Glomerular endothelial cell (primary cell): ENCODE data around the gene ACOX3. TPM values are rescaled to one million over a fixed set of nuclear protein-coding genes. Genes with fewer than 3 reads are reported as not detected.

Source experiments
- DNase-seq: peaks from one replicate; pipeline ENCODE4 v3.0.0-alpha.2; 2011; ENCODE audit warnings: low read depth, low spot score; ENCODE audit errors: extremely low read depth
- total RNA-seq: library from RNA; depleted of rRNA; stranded (reverse); fragments of >200 nt; gene quantifications from 2 replicates; pipeline ENCODE4 v1.2.3, GENCODE V29; 2015

Gene ACOX3
- total RNA-seq, 1 donor from 2014 or later = 31.5 TPM

DNA sequence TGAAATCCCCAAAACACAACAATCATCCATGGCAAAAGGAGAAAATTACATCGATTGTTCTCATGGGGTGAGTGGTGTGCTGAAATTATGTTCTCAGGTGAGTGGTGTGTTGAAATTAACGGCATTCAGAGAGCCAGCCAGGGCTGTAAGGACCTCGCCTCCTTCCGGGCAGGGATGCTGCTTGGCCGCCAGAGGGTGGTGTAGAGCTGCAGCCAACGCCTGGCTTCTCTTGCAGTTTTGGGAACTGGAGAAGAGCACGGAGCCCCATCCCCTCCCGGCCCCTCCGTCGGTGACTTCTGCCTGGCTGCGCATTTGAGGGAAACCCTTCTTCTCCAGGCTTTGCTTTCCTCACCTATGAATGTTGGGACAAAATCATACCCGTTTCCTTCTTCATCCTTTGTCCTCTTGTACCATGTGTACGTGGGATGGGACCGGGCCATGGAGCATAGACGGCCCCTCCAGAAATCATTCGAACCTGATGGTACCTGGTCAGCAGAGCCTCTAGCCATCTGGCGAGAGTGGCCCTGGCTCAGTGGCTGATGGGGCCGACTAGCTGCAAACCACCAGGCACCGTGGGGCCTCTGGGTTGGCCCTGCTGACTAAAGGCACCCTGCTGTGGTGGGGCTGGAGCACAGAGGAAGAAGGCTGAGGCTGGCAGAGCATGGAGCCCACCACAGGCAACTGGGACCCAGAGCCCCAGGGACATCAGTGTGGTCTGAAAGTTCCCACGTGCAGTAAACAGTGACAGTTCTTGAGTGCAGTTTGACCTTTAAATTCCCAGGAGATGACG is 28.4 kb upstream of the ACOX3 start:
- DNase-seq = no peak

DNA sequence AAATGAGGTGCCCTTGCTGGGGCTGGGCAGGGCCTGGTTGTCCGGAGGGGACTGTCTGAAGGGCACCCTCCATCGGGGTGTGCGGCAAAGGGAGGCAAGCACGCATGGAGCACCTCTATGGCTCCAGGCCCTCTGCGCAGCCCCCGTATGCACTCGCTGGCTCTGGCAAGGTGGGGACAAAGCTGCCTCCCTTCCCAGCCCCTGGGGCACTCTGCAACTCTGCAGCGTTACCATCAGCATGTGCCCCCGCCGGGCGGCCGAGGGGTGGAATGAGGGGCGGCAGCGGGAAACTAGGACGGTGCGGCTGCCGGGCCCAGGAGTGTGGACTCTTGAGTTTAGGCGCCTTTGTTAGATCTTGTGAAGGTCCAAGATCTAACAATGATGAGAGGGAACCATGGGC is 26.5 kb upstream of the ACOX3 start:
- no peak for DNase-seq

DNA sequence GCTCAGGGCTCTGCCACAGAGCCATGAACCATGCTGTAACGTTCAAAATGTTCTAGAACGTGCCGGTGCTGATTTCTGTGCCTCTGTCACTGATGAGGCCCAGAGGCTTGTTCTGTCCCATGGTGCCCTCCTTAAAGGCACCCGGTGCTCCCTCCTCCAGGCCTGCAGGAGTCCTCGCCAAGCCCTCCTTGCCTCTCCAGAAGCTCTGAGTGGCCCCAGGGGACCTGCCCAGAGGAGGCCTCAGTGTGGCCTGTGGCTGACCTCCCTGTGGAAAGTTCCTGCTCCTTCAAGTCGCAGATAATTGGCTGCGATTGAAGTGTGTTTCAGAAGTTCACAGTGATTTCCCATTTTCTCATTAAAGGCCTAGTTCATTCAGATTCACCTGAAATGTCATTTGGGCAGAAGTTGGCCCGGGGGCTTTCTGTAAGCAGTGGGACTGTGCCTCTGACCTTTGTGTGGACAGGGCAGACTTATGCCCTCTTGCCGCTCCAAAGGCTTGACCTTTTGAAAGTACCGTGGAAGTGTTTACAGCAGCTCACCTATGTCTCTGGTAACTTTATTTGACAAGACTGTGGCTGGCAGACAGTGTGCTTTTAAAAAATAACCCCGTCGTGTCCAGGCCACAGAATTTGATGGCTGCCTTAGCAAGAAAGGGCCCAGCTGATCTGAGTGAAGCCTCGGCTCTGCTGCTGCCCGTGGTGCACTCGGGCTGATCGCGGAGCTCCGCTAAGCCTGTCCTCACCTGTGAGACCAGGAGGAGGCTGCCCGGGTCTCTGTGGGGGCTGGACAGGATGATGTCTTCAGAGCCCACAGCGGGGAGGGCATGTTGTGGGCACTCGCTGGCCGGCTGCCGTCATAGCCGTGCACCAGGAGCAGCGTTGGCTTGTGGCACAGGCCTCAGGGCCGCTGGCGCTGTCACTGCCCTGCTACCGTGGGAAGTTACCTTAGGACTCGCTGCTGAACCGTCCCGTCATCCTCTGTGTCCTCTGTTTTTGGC is 25.4 kb upstream of the ACOX3 start:
- no peak for DNase-seq

DNA sequence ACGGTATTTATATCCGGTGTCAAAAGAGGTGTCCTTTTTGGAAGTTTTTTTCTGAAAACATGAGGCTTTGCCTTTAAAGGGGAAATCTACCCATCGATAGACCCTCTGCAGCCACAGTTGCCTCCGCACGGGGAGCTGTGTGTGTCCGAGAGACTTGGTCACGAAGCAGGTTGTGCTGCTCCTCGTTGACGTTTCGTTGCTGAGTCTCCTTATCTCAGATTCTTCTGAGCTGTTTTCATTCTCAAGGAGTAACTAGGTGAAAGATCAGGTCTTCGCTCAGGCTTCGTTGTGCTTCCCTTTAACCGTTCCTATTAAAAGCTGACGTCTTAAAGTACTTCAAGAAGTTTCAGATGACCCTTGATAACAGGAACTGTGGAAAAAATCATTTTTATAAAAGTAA is 23.9 kb upstream of the ACOX3 start:
- no peak for DNase-seq

DNA sequence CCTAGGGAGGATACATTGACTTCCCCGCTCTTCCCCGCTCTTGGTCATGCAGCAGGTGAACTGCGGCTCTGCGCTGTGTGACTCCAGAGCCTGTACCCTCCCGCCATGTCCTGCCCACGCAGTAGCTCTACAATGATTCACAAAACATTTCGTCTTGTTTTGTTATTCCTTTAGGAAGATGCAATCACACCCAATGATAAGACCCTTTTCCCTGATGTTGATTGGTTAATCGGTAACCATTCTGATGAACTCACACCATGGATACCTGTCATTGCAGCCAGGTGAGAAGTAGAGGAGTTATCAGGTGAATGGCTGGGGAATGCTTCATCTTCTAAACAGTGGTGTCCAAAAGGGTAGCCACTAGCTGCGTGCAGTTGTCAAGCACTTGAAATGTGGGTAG is 23.3 kb upstream of the ACOX3 start:
- DNase-seq = no peak

DNA sequence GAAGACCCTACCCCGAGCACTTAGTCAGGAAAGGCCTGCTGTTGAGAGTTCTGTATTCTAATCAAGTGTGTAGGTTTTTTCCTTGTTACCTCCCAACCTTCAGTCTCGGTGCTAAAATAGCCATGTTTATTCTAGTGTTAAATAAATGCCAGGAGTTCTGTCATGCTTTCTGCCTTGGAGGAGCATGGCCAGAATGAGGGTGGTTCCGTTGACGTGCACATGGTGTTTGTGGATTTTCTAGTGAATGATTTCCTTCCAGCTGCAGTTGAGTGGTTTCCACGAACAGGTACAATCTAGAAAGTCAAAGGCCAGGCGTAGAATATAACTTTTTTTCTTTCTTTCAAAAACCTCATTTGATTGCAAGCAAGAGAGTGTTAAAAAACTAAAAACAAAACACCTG is 21.1 kb upstream of the ACOX3 start:
- DNase-seq = no peak

GRCh38 chr4:8461086-8461485 is 20.6 kb upstream of the ACOX3 start:
- DNase-seq = no peak

DNA sequence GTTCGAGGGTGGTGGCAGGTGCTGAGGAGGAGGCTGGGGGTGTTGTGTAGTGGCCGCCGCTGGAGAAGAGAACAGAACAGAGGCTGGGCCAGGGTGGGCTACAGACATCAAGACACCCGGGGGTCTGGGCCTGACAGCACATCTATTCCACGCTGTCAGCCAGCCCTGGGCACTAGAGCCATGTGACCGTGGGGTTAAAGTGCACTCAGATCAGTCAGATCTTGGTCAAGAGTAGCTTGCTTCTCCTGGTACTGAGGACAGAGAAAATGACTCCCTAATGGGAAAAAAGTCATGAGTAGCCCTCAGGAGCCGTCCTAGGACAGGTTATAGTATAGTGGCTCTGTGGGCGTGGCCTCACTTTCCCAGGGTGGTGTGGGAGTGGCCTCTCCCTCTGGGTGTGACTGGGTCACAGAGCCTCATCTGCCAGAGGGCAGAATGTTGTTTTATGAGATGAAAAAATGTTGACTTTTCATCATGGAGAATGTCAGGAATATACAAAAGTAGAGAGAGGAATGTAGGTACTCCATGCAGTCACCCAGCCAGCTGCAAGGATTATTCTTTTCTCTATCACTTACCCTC is 19.4 kb upstream of the ACOX3 start:
- DNase-seq = no peak

DNA sequence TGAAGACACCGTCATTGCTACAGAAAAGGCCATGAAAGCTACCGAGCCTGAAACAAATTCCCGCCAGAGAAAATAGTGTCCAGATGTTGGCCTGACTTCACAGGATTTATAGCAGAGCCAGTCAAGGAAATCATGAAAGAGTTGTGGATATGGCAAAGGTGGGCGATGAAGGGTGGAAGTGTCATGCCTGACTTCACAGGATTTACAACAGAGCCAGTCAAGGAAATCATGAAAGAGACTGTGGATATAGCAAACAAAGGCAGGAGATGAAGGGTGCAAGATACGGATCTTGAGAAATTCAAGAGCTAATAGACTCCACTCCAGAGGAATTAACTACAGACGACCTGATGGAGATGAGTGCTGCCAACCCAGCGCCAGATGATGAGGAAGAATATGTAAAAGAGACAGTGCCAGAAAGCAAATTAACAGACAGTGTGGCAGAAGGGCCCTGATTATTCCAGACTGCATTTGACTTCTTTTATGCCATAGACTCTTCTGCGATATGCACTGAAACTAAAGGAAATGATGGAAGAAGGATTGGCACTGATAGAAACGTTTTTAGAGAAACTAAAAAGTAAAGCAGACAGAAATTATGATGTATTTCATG is 17.2 kb upstream of the ACOX3 start:
- no peak for DNase-seq

DNA sequence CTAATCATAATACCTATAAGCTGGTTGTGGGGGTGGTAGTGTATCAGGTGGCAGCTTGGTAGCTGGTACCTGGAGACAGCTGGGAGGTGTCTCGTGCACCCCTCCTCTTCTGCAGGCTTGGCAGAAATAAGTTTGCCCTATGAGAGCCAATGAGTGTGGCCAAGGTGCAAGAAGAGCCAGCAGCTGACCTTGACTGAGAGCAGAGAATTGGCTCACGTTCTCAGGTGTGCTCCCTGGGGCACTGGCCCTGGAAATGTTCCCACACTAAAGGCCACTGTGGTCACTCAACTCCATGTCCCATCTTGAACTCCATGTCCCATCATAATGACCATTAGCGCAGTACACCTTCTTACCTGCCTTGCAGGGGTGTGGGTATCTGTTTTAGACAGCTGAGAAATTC is 13.4 kb upstream of the ACOX3 start:
- no peak for DNase-seq

DNA sequence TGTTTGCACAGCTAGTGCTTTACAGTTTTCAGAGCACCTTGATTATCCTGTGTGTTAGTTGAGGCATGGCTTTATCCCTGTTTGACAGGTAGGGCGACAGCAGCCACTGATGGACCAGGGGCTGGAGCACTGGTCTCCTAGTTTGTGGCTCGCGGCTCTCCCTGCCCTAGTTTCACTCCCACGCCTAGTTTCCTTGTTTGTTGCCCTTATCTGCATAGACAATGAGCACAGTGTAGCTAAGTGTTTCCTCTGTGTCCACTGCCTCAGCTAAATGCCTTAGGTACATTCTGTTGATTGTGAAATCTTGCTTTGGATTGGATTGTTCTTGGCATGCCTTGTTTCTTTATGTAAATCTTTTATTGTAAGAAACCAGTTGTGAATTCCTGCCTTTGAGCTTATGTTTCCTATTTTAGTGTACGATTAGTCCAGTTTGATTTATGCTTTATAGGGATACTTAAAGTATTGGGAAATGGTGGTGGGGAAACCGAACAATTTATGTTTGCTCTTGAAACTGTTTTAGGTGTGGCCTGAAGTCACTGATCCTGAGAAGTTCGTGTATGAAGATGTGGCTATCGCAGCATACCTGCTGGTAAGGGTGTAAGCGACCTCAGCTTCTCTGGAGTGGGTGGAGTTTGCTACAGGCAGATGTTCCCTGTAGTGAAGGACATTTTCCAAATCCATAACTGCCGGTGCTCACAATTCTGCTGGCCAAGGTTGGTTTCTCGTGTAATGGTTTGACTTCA is 11.1 kb upstream of the ACOX3 start:
- DNase-seq = no peak

DNA sequence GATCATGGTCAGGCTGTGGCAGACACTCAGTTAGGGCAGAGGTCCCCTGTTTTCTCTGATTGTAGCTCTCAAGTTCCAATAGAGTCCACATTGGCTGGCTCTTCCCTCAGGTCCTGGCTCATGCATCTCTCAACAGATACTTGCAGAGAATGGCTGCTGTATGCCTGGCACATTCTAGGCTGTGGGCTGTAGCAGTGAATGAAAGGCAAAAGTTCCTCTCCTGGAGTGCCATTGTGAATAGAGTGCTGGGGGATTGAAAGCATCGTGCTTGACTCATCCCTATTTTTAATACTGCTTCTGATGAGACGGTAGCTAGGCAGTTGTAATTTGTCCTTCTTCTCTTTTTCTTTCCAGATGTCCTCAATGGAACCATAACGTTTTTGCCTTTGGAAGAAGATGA is 5.6 kb upstream of the ACOX3 start:
- DNase-seq = no peak

DNA sequence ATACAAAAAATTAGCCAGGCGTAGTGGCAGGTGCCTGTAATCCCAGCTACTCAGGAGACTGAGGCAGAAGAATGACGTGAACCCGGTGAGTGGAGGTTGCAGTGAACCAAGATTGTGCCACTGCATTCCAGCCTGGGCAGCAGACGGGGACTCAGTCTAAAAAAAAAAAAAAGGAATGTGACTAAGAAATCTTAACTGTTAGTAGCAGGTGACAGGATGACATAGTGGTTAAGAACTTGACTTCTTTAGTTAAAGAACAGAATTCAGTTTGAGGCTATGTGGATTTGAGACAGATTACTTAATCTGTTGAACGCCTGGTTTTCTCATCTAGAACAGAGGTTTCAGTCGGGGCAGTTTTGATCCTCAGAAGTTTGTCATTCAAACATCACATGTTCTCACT is 3.3 kb upstream of the ACOX3 start:
- DNase-seq = no peak

GRCh38 chr4:8442596-8443358 is 2.3 kb upstream of the ACOX3 start:
- DNase-seq = no peak

GRCh38 chr4:8441499-8442091 is 1.1 kb upstream of the ACOX3 start:
- no peak for DNase-seq

DNA sequence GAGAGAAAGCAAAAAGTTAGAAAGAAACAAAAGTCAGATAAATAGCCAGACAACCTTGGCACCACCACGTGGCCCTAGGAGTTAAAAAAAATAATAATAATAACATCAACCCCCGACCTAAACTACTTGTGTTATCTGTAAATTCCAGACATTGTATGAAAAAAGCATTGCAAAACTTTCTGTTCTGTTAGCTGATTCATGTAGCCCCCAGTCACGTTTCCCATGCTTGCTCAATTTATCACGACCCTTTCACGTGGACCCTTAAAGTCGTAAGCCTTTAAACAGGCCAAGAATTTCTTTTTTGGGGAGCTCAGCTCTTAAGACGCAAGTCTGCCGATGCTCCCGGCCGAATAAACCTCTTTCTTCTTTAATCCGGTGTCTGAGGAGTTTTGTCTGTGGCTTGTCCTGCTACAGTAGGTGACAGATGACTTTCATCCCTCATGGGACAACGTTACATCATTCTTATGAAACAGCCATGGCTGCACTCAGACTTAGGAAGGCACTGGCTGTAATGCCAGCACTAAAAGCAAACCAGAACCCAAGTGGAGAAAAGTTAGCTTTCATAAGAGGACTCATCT is 520 bp downstream of the ACOX3 start:
- DNase-seq = no peak

DNA sequence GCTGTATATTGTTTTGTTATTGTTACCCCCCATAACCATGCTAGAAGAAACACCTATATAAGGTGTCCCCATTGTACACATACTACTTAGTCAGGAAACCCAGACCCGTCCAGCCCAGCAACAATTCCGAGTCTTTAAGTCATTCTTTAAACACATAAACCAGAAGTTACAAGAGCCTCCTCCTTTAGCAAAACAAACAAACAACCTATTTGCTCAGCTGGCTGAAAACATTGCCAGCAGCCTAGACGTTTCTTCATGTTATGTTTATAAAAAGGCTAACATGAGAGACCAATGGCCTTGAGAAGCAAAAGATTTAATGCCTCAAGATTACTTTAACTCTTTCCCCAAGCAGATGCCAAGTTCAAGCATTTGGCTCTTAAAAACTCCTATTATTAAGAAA is 1.4 kb downstream of the ACOX3 start:
- DNase-seq = no peak

GRCh38 chr4:8438743-8439142 is 1.8 kb downstream of the ACOX3 start:
- no peak for DNase-seq

DNA sequence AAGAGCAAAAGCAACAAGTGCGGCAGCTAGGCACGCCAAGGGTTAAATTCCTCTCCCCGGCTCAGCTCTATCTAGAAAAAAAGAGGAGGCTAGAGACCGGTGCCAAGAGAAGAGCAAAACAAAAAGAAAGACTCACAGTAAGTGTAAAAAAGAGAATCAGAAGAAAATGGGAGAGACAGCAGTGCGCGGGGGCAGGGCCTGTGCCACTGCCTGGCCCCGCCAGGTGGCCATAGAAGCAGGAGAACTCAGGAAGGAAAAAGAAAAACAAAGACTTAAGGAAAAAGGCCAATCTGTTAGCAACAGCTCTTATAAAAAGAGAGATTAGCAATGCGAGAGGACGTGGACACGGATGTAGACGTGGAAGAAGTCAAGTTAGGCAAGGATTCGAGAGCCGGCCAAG is 3.2 kb downstream of the ACOX3 start:
- no peak for DNase-seq
